H9 (cell line): ENCODE results near the gene PAXX. TPM values are rescaled to one million over a fixed set of nuclear protein-coding genes. Genes with fewer than 3 reads are reported as not detected.
A peak's percentile ranks its signal among the peaks of the same experiment; 100 is the strongest.

Source experiments
- DNase-seq: peaks from one replicate; pipeline ENCODE4 v3.0.0-alpha.2; 2017
- H2AFZ ChIP-seq: one replicate; pipeline ENCODE4 v1.6.1; 2013; ENCODE audit warnings: mild to moderate bottlenecking, low read length, control low read depth, moderate library complexity
- H2AK5ac ChIP-seq: 2 replicates; pipeline ENCODE4 v1.6.1; 2013; ENCODE audit warnings: low read length, control low read depth, mixed read lengths; ENCODE audit not compliant: insufficient read length
- H2BK120ac ChIP-seq: one replicate; pipeline ENCODE4 v1.6.1; 2013; ENCODE audit warnings: low read depth, mild to moderate bottlenecking, low read length, control low read depth, inconsistent platforms; ENCODE audit not compliant: poor library complexity, severe bottlenecking
- H2BK12ac ChIP-seq: 2 replicates; pipeline ENCODE4 v1.6.1; 2013; ENCODE audit warnings: low read length, control low read depth, mixed read lengths, low read depth; ENCODE audit not compliant: insufficient read length
- H2BK15ac ChIP-seq: 2 replicates; pipeline ENCODE4 v1.6.1; 2013; ENCODE audit warnings: low read depth, low read length, control low read depth
- H2BK20ac ChIP-seq: one replicate; pipeline ENCODE4 v1.6.1; 2013; ENCODE audit warnings: low read depth, mild to moderate bottlenecking, low read length, control low read depth, inconsistent platforms; ENCODE audit not compliant: poor library complexity, severe bottlenecking
- H2BK5ac ChIP-seq: 2 replicates; pipeline ENCODE4 v1.6.1; 2013; ENCODE audit warnings: low read length, control low read depth, mixed read lengths; ENCODE audit not compliant: insufficient read length
- H3K14ac ChIP-seq: 2 replicates; pipeline ENCODE4 v1.6.1; 2013; ENCODE audit warnings: low read length, control low read depth; ENCODE audit not compliant: insufficient read depth
- H3K18ac ChIP-seq: 2 replicates; pipeline ENCODE4 v1.6.1; 2013; ENCODE audit warnings: low read depth, mild to moderate bottlenecking, mixed read lengths, low read length, control low read depth; ENCODE audit not compliant: insufficient read length
- H3K23ac ChIP-seq: 2 replicates; pipeline ENCODE4 v1.6.1; 2013; ENCODE audit warnings: low read length, control low read depth, mixed read lengths, low read depth; ENCODE audit not compliant: insufficient read length
- H3K23me2 ChIP-seq: 2 replicates; pipeline ENCODE4 v1.6.1; 2013; ENCODE audit warnings: low read depth, mild to moderate bottlenecking, mixed read lengths, low read length, control low read depth; ENCODE audit not compliant: insufficient read length, poor library complexity, severe bottlenecking
- H3K27ac ChIP-seq: 2 replicates; pipeline ENCODE4 v1.5.1; 2013; ENCODE audit warnings: low read length, control low read depth, mixed read lengths, low read depth; ENCODE audit not compliant: insufficient read length
- H3K27me3 ChIP-seq: 2 replicates; pipeline ENCODE4 v1.6.1; 2013; ENCODE audit warnings: low read length, control low read depth, inconsistent platforms; ENCODE audit not compliant: insufficient read depth
- H3K4ac ChIP-seq: 2 replicates; pipeline ENCODE4 v1.6.1; 2013; ENCODE audit warnings: low read depth, mild to moderate bottlenecking, control low read depth, inconsistent platforms, low read length, moderate library complexity
- H3K4me1 ChIP-seq: 2 replicates; pipeline ENCODE4 v1.6.1; 2013; ENCODE audit warnings: low read length, control low read depth, inconsistent platforms; ENCODE audit not compliant: insufficient read depth
- H3K4me2 ChIP-seq: 2 replicates; pipeline ENCODE4 v1.6.1; 2013; ENCODE audit warnings: low read length, control low read depth, mixed read lengths; ENCODE audit not compliant: insufficient read length, insufficient read depth
- H3K56ac ChIP-seq: 2 replicates; pipeline ENCODE4 v1.6.1; 2013; ENCODE audit warnings: low read depth, mild to moderate bottlenecking, mixed read lengths, low read length, control low read depth; ENCODE audit not compliant: insufficient read length
- H3K79me1 ChIP-seq: 2 replicates; pipeline ENCODE4 v1.6.1; 2013; ENCODE audit warnings: low read depth, mild to moderate bottlenecking, moderate library complexity, low read length, control low read depth, inconsistent platforms; ENCODE audit not compliant: insufficient read depth, poor library complexity, severe bottlenecking
- H3K79me2 ChIP-seq: 2 replicates; pipeline ENCODE4 v1.6.1; 2013; ENCODE audit warnings: low read length, control low read depth, inconsistent platforms; ENCODE audit not compliant: insufficient read depth
- H3K9ac ChIP-seq: 2 replicates; pipeline ENCODE4 v1.6.1; 2013; ENCODE audit warnings: low read length, control low read depth, mixed read lengths; ENCODE audit not compliant: insufficient read length; ENCODE audit errors: extremely low read depth
- H3K9me3 ChIP-seq: one replicate; pipeline ENCODE4 v1.6.1; 2013; ENCODE audit warnings: low read depth, low read length, inconsistent platforms; ENCODE audit not compliant: control insufficient read depth
- H3T11ph ChIP-seq: one replicate; pipeline ENCODE4 v1.6.1; 2013; ENCODE audit warnings: mild to moderate bottlenecking, low read length, control low read depth, inconsistent platforms
- H4K20me1 ChIP-seq: one replicate; pipeline ENCODE4 v1.6.1; 2013; ENCODE audit not compliant: control insufficient read depth, insufficient read length, insufficient read depth
- H4K5ac ChIP-seq: 2 replicates; pipeline ENCODE4 v1.6.1; 2013; ENCODE audit warnings: low read depth, mild to moderate bottlenecking, mixed read lengths, low read length, control low read depth; ENCODE audit not compliant: insufficient read length
- H4K8ac ChIP-seq: replicated peaks from 2 replicates; pipeline ENCODE4 v1.6.1; 2013; ENCODE audit warnings: low read length, control low read depth, mixed read lengths, low read depth; ENCODE audit not compliant: insufficient read length
- H4K91ac ChIP-seq: 2 replicates; pipeline ENCODE4 v1.6.1; 2013; ENCODE audit warnings: low read depth, mild to moderate bottlenecking, moderate library complexity, mixed read lengths, low read length, control low read depth; ENCODE audit not compliant: insufficient read length
- H3K27ac Mint-ChIP-seq, 3 experiments: 2 replicates in 2 of 3; 3 replicates in 1 of 3; pipeline ENCODE4 v1.8.0; 2020 to 2021; ENCODE audit warnings: mixed read lengths in 3 of 3, mild to moderate bottlenecking in 1 of 3, moderate library complexity in 1 of 3
- H3K27me3 Mint-ChIP-seq: 2 replicates; pipeline ENCODE4 v1.8.0; 2021; ENCODE audit warnings: low read depth, mild to moderate bottlenecking, moderate library complexity, mixed read lengths
- H3K36me3 Mint-ChIP-seq, 3 experiments: 2 replicates in 2 of 3; 3 replicates in 1 of 3; pipeline ENCODE4 v1.8.0; 2020 to 2021; ENCODE audit warnings: low read depth in 3 of 3, mixed read lengths in 3 of 3; ENCODE audit not compliant: insufficient read depth in 1 of 3
- H3K4me1 Mint-ChIP-seq, 2 experiments: 2 replicates each; pipeline ENCODE4 v1.8.0; 2020; ENCODE audit warnings: mixed read lengths in 2 of 2
- H3K4me3 Mint-ChIP-seq, 2 experiments: 2 replicates in 1 of 2; 3 replicates in 1 of 2; pipeline ENCODE4 v1.8.0; 2020 to 2021; ENCODE audit warnings: mild to moderate bottlenecking in 2 of 2, mixed read lengths in 2 of 2, moderate library complexity in 1 of 2
- H3K9me3 Mint-ChIP-seq, 2 experiments: 2 replicates in 1 of 2; 3 replicates in 1 of 2; pipeline ENCODE4 v1.8.0; 2020; ENCODE audit warnings: mild to moderate bottlenecking in 2 of 2, mixed read lengths in 2 of 2, moderate library complexity in 1 of 2
- CTCF ChIP-seq: fragments of 200-600 bp; sonication (generic); conservative IDR thresholded peaks from 3 replicates; pipeline ENCODE4 v1.8.0; 2021; ENCODE audit warnings: antibody characterized with exemption, mild to moderate bottlenecking
- WGBS: extraction: QIAGEN DNeasy Blood & Tissue Kit; methylation state at CpG from one replicate; pipeline ENCODE4 v1.1.7; 2013; ENCODE audit warnings: missing lambda C conversion rate, low lambda C conversion rate, mixed read lengths; ENCODE audit not compliant: insufficient read length; ENCODE audit errors: extremely low coverage; 5-methylcytosine and 5-hydroxymethylcytosine counted together
- total RNA-seq: library from RNA; stranded (reverse); gene quantifications from 2 replicates; pipeline ENCODE4 v1.2.1, GENCODE V29; 2021

The PAXX gene
- total RNA-seq, 1 experiment from 2014 or later, result 51.2 TPM

- Histone ChIP-seq H3K14ac (no peak overlapping the region), H3K23me2 (no peaks in the 10 kb centered on the region), H4K5ac (no peak overlapping the region), H3T11ph (no peak overlapping the region), H4K8ac (no peak overlapping the region), H2AK5ac (no peak overlapping the region), H3K23ac (no peak overlapping the region), H3K9me3 (no peaks in the 10 kb centered on the region), H3K4ac (no peak overlapping the region), H4K91ac (no peak overlapping the region), H2BK20ac (no peak overlapping the region), H4K20me1 (no peaks in the 10 kb centered on the region), H3K56ac (no peak overlapping the region), H2BK120ac (no peak overlapping the region), H3K79me1 (no peaks in the 10 kb centered on the region), H3K4me2 (peak overlapping the region; percentile 20), H2BK5ac (no peak overlapping the region), H3K9ac (no peak overlapping the region), H3K27me3 (no peaks in the 10 kb centered on the region), H2AFZ (peak overlapping the region; percentile 43), H3K4me1 (peaks cover 2% of the 10 kb centered on the region; the same call in 1 of the 2 replicates), H3K18ac (no peak overlapping the region), H2BK12ac (no peak overlapping the region), H3K27ac (no peak overlapping the region), H2BK15ac (no peak overlapping the region), H3K79me2 (no peaks in the 10 kb centered on the region)
- WGBS, result no CpG with 5 or more reads among the region's 23 CpGs
- Mint-ChIP-seq H3K27ac (peak overlapping the region in 2 of 3 experiments; percentile 41 to 66; a peak in 2 of 7 replicates), H3K9me3 (no peaks in the 10 kb centered on the region), H3K27me3 (peaks cover 16% of the 10 kb centered on the region), H3K36me3 (no peaks in the 10 kb centered on the region), H3K4me3 (no peak overlapping the region), H3K4me1 (peaks cover 7 to 12% of the 10 kb centered on the region in 2 experiments)
- no peak for TF ChIP-seq CTCF
- no peak for DNase-seq
These were observed 26.3 kb upstream of the PAXX start for GRCh38 chr9:136965771-136966484.
